Smooth muscle cell (in vitro differentiated cells): ENCODE measurements around the gene SLC31A1. TPM values are rescaled to one million over a fixed set of nuclear protein-coding genes. Genes with fewer than 3 reads are reported as not detected.
A peak's percentile ranks its signal among the peaks of the same experiment; 100 is the strongest.

ENCODE experiments used
- DNase-seq: peaks from one replicate; lab custom pipeline; 2025; ENCODE audit not compliant: unreplicated experiment; lab: John Stamatoyannopoulos, UW
- H2AFZ ChIP-seq: fragments of 200-600 bp; sonication (generic); 2 replicates; pipeline ENCODE4 v1.6.0; 2016; ENCODE audit warnings: antibody characterized with exemption, low read depth, mild to moderate bottlenecking
- H3F3A ChIP-seq: fragments of 200-600 bp; sonication (generic); 2 replicates; pipeline ENCODE4 v1.6.0; 2017; ENCODE audit warnings: antibody characterized with exemption, low read depth
- H3K27ac ChIP-seq: fragments of 200-600 bp; sonication (generic); 2 replicates; pipeline ENCODE4 v1.5.1; 2016; ENCODE audit warnings: low read depth, mild to moderate bottlenecking
- H3K27me3 ChIP-seq: fragments of 200-600 bp; sonication (generic); 2 replicates; pipeline ENCODE4 v1.6.1; 2016; ENCODE audit warnings: low read depth, mild to moderate bottlenecking
- H3K36me3 ChIP-seq: fragments of 200-600 bp; sonication (generic); 2 replicates; pipeline ENCODE4 v1.5.1; 2016; ENCODE audit warnings: low read depth
- H3K4me1 ChIP-seq: fragments of 200-600 bp; sonication (generic); 2 replicates; pipeline ENCODE4 v1.5.1; 2016; ENCODE audit warnings: low read depth
- H3K4me2 ChIP-seq: fragments of 200-600 bp; sonication (generic); 2 replicates; pipeline ENCODE4 v1.6.0; 2016; ENCODE audit warnings: mild to moderate bottlenecking
- H3K4me3 ChIP-seq: fragments of 200-600 bp; sonication (generic); 2 replicates; pipeline ENCODE4 v1.5.1; 2016; ENCODE audit warnings: mild to moderate bottlenecking
- H3K79me2 ChIP-seq: fragments of 200-600 bp; sonication (generic); 2 replicates; pipeline ENCODE4 v1.6.0; 2016; ENCODE audit warnings: low read depth, mild to moderate bottlenecking
- H3K9ac ChIP-seq: fragments of 200-600 bp; sonication (generic); 2 replicates; pipeline ENCODE4 v1.6.0; 2016; ENCODE audit warnings: low read depth
- H3K9me3 ChIP-seq: fragments of 200-600 bp; sonication (generic); replicated peaks from 2 replicates; pipeline ENCODE4 v1.5.1; 2016; ENCODE audit warnings: low read depth
- H4K20me1 ChIP-seq: fragments of 200-600 bp; sonication (generic); 2 replicates; pipeline ENCODE4 v1.6.0; 2016; ENCODE audit warnings: low read depth
- CTCF ChIP-seq: fragments of 200-600 bp; sonication (generic); IDR thresholded peaks from 2 replicates; pipeline ENCODE4 v1.5.1; 2017; ENCODE audit warnings: borderline replicate concordance, mild to moderate bottlenecking, antibody characterized with exemption; ENCODE audit not compliant: insufficient read depth, poor library complexity, severe bottlenecking
- WGBS: methylation state at CpG from one replicate; pipeline ENCODE4 v1.1.7; 2016; ENCODE audit warnings: low lambda C conversion rate; 5-methylcytosine and 5-hydroxymethylcytosine counted together
- polyA plus RNA-seq: library from polyadenylated mRNA; unstranded; fragments of >200 nt; fragmentation: Nextera tagmentation; extraction: Ambion mirVana; gene quantifications from 2 replicates; pipeline ENCODE4 v1.2.1, GENCODE V29; 2016
- total RNA-seq: library from RNA; depleted of rRNA; stranded (reverse); fragments of >200 nt; gene quantifications from 2 replicates; pipeline ENCODE4 v1.2.3, GENCODE V29; 2014

SLC31A1 gene
- 34.7 and 39.1 TPM in 2 replicates for total RNA-seq
- 28.1 and 35.8 TPM in 2 replicates for polyA plus RNA-seq

GRCh38 chr9:113221003-113221799 lies at the start of gene SLC31A1, which contains the start of gene FKBP15:
Gene SLC31A1, plus strand, starts transcription at chr9:113221544. Its CDS starts 34,605 bp downstream, at chr9:113256149.
Gene FKBP15, minus strand, starts transcription at chr9:113221277. Its CDS starts 34 bp downstream, at chr9:113221243.
- H3K4me1 ChIP-seq, result peaks cover 22% of the 10 kb centered on the region
- H3K27me3 ChIP-seq, result no peaks in the 10 kb centered on the region
- H3K27ac ChIP-seq, result peak within 1 kb of the TSS; percentile 83
- peaks cover 63% of the 10 kb centered on the region for H4K20me1 ChIP-seq
- TF ChIP-seq CTCF, result no peak
- H2AFZ ChIP-seq, result peak within 1 kb of the TSS; percentile 67
- under 1% methylated on average over 60 of the region's 65 CpGs for WGBS
- H3K4me2 ChIP-seq, result peak within 1 kb of the TSS; percentile 96
- H3K36me3 ChIP-seq, result no peaks in the 10 kb centered on the region
- peaks cover 7% of the 10 kb centered on the region for H3F3A ChIP-seq
- peak within 1 kb of the TSS; percentile 82 for H3K4me3 ChIP-seq
- peak; percentile 90 for DNase-seq
- peak within 1 kb of the TSS; percentile 87 for H3K9ac ChIP-seq
- H3K9me3 ChIP-seq, result no peaks in the 10 kb centered on the region
- peaks cover 86% of the 10 kb centered on the region for H3K79me2 ChIP-seq

- 100% methylated on average over 3 of the region's 3 CpGs for WGBS
- DNase-seq, result no peak
- Histone ChIP-seq H3K4me2 (no peak overlapping the region), H4K20me1 (no peaks in the 10 kb centered on the region), H2AFZ (no peak overlapping the region), H3K27me3 (no peaks in the 10 kb centered on the region), H3K9ac (no peak overlapping the region), H3K79me2 (no peaks in the 10 kb centered on the region), H3K4me1 (no peaks in the 10 kb centered on the region), H3K9me3 (no peaks in the 10 kb centered on the region), H3K4me3 (no peak overlapping the region), H3K36me3 (peaks cover 61% of the 10 kb centered on the region), H3K27ac (no peak overlapping the region), H3F3A (no peaks in the 10 kb centered on the region)
- no peak for TF ChIP-seq CTCF
These were observed 48.0 kb upstream of the SLC31A1 start for GRCh38 chr9:113173341-113173740.

- 97% methylated on average over 6 of the region's 6 CpGs for WGBS
- Histone ChIP-seq H3K79me2 (no peaks in the 10 kb centered on the region), H3K4me1 (no peaks in the 10 kb centered on the region), H2AFZ (no peak overlapping the region), H3K27ac (no peak overlapping the region), H3K4me3 (no peak overlapping the region), H3K9ac (no peak overlapping the region), H4K20me1 (no peaks in the 10 kb centered on the region), H3K36me3 (peaks cover 54% of the 10 kb centered on the region), H3K27me3 (no peaks in the 10 kb centered on the region), H3F3A (no peaks in the 10 kb centered on the region), H3K4me2 (no peak overlapping the region), H3K9me3 (no peaks in the 10 kb centered on the region)
- DNase-seq, result no peak
- no peak for TF ChIP-seq CTCF
These were observed 44.5 kb upstream of the SLC31A1 start for GRCh38 chr9:113176803-113177202.
